HG02981 (cell line): ENCODE data around the gene CATSPER4.

Experiments used
- ATAC-seq: cut with Tn5 transposase; IDR thresholded peaks from one replicate; pipeline ENCODE4 v1.9.1; 2021; ENCODE audit warnings: mild to moderate bottlenecking, moderate library complexity; ENCODE audit not compliant: unreplicated experiment

CATSPER4 gene

DNA sequence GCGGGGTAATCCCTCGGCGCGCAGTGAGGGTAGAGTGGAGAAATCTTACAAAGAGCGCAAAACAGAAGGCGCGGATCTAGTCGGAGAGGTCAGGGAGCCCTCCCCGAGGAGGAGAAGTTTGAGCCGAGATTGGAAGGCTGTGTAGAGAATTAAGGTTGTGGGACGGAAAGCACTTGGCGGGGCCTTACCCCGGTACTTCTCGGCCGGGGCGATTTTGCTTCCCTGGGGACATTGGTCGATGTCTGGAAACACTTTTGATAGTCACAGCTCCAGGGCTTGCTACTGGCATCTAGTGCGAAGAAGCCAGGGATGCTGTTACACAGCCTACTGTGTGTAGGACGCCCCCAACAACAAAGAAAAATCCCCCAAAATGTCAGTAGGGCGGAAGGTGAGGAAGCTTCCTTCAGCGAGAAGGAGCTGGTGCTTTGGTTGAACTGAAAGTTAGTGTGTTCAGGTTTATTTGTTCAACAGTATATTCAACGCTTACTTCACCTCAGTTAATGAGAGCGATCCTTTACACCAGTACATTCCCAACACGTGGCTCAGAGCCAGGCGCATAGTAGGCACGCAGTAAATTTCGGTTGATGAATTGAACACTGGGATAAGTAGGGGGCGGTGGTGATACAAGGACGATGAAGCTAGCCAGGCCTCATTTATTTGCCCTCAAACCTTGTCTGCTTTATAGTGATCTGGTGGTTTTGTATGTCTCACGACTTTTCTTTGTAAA is 44.4 kb downstream of the CATSPER4 start:
- ATAC-seq, result no peak

- ATAC-seq, result no peak
These were observed 47.0 kb downstream of the CATSPER4 start for GRCh38 chr1:26237230-26237966.

DNA sequence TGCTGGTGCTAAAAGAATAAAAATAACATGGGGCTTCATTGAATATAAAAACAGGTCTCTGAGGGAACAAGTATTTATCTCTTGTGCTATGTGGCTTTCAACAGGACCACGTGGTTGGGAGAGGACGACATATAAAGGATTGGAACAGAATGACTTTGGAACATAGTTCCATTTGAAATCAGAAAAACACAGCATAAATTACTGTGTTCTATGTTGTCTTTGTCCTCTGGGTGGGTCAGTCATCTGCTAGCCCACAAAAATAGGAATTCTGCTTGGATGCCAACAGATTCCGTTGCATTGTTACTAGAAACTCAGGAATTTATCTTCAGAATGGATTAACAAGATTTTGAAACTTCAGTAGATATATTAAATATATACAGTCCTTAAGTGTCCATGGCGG is 49.5 kb downstream of the CATSPER4 start:
- no peak for ATAC-seq
